ENCODE measurements around the gene CHRNA4. TPM values are rescaled to one million over a fixed set of nuclear protein-coding genes. Genes with fewer than 3 reads are reported as not detected.

The CHRNA4 gene
- total and polyA plus RNA-seq, 2 donors (not counting 3 experiments of a cell fraction or from before 2014, with no cell fraction given), result not detected

DNA sequence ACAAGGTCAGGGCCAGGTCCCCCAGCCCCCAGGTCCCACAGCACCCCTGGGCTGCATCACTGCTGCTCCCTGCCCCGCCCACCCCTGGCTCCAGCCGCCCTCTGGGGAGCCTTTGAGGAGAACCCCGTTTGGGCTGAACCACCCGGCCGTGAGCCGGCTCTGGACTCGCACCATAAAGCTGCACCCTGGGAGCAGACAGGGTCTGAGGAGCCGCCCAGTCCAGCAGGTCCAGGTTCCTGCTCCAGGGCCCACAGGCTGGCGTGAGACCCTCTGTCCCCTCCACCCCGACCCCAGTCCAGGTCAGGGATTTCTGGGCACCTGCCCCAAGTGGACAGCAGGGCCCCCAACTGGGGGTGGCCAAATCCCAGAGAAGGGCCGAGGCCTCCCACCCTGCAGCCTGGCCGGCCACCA is 8.3 kb downstream of the CHRNA4 start:
- dilution Hi-C loops (cut with MboI; ENCODE audit: extremely low pct_ligation_motif_present, low sequenced_read_pairs), result no loop called here
- intact Hi-C loops (cut with micrococcal nuclease), result no loop called here
- CTCF ChIA-PET, result no interaction called here
- Histone ChIP-seq H3K4me3 (replicated peaks in 1 of 3; ENCODE audit: insufficient read depth in 1 of 3, low read depth in 1 of 3, low read length in 3 of 3) (no peak overlapping the region), H2AFZ (ENCODE audit: low read depth, low read length) (no peak overlapping the region), H3K4me1 (ENCODE audit: control insufficient read depth, extremely low read depth, insufficient read depth, low read length) (no peaks in the 10 kb centered on the region), H3K27ac (ENCODE audit: insufficient read depth, low read depth, low read length) (no peak overlapping the region), H4K20me1 (replicated peaks; ENCODE audit: control insufficient read depth, extremely low read depth, insufficient read depth, low read length) (no peaks in the 10 kb centered on the region), H3K9ac (replicated peaks; ENCODE audit: extremely low read depth, insufficient read depth, low read length) (no peak overlapping the region), H3K27me3 (ENCODE audit: control insufficient read depth in 2 of 2, insufficient read depth in 2 of 2, low read length in 2 of 2) (no peaks in the 10 kb centered on the region), H3K4me2 (ENCODE audit: insufficient read depth, low read length) (no peak overlapping the region), H3K9me1 (replicated peaks; ENCODE audit: control insufficient read depth, extremely low read depth, insufficient read depth, low read length) (no peaks in the 10 kb centered on the region), H3K36me3 (ENCODE audit: control insufficient read depth in 2 of 2, extremely low read depth in 1 of 2, insufficient read depth in 2 of 2, low read length in 2 of 2) (no peaks in the 10 kb centered on the region), H3K79me2 (ENCODE audit: control insufficient read depth, insufficient read depth, low read length) (no peaks in the 10 kb centered on the region), H3K9me3 (replicated peaks; ENCODE audit: control insufficient read depth, insufficient read depth, low read length) (no peaks in the 10 kb centered on the region)
- no TSS peak for BruUV-seq (replicated peaks)
- TF ChIP-seq FOS (IDR thresholded peaks at IDR 0.05; ENCODE audit: borderline replicate concordance, insufficient read depth, low read length) (no peak), MYC (IDR thresholded peaks at IDR 0.05; ENCODE audit: low read depth, low read length) (no peak), EZH2 (IDR thresholded peaks at IDR 0.05; ENCODE audit: borderline replicate concordance, low read depth, low read length, severe bottlenecking) (no peak), POLR2AphosphoS5 (IDR thresholded peaks at IDR 0.05; ENCODE audit: insufficient read depth, low read depth, low read length) (no peak), POLR2A (IDR thresholded peaks at IDR 0.05; ENCODE audit: low read depth, low read length) (no peak), JUN (IDR thresholded peaks at IDR 0.05; ENCODE audit: borderline replicate concordance, insufficient read depth, insufficient read length, low read depth) (no peak), GATA2 (IDR thresholded peaks at IDR 0.05; ENCODE audit: insufficient read depth, insufficient read length, low read depth, low read length) (no peak)
- TF ChIP-seq, protein P1, sequence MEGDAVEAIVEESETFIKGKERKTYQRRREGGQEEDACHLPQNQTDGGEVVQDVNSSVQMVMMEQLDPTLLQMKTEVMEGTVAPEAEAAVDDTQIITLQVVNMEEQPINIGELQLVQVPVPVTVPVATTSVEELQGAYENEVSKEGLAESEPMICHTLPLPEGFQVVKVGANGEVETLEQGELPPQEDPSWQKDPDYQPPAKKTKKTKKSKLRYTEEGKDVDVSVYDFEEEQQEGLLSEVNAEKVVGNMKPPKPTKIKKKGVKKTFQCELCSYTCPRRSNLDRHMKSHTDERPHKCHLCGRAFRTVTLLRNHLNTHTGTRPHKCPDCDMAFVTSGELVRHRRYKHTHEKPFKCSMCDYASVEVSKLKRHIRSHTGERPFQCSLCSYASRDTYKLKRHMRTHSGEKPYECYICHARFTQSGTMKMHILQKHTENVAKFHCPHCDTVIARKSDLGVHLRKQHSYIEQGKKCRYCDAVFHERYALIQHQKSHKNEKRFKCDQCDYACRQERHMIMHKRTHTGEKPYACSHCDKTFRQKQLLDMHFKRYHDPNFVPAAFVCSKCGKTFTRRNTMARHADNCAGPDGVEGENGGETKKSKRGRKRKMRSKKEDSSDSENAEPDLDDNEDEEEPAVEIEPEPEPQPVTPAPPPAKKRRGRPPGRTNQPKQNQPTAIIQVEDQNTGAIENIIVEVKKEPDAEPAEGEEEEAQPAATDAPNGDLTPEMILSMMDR (IDR thresholded peaks at IDR 0.05; ENCODE audit: extremely low read depth in 1 of 2, insufficient read depth in 1 of 2, low read depth in 1 of 2, low read length in 2 of 2), result no peak
- TF ChIP-seq, protein P2, sequence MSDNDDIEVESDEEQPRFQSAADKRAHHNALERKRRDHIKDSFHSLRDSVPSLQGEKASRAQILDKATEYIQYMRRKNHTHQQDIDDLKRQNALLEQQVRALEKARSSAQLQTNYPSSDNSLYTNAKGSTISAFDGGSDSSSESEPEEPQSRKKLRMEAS (IDR thresholded peaks at IDR 0.05; ENCODE audit: insufficient read depth, insufficient read length), result no peak
- POLR2A ChIA-PET, result no interaction called here
- FAIRE-seq, result no peak
- DNase-seq (ENCODE audit: low read depth, low spot score), result no peak

Measured in endothelial cell of umbilical vein (primary cell).